Dermis blood vessel endothelial cell (primary cell): ENCODE results near the gene IL6ST. TPM values are rescaled to one million over a fixed set of nuclear protein-coding genes. Genes with fewer than 3 reads are reported as not detected.

Experiments used
- DNase-seq: peaks from one replicate; pipeline ENCODE4 v3.0.0; 2010
- total RNA-seq: library from RNA; depleted of rRNA; stranded (reverse); fragments of >200 nt; gene quantifications from 2 replicates; pipeline ENCODE4 v1.2.3, GENCODE V29; 2014

IL6ST gene
- total RNA-seq, 1 donor from 2014 or later = 749 TPM

DNA sequence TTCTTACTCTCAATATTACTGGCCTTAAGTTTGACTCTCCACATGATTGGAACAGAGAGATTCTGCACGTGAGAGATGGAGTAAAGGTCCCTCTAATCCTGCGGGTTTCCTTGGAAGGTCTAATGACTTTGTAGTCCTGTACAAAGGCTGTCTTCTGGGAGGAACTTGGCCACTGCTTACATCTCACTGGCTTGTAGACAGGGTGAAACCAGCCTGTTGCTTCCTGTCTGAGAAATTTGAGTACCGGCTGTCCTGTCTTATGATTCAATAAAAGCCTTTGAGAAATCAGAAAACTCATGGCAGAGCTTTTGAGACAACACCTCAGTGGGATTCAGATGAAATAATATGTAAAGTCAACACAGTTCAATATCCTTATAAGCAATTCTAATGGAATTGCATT lies 100.6 kb downstream of the IL6ST start:
- DNase-seq = peak; percentile 18

DNA sequence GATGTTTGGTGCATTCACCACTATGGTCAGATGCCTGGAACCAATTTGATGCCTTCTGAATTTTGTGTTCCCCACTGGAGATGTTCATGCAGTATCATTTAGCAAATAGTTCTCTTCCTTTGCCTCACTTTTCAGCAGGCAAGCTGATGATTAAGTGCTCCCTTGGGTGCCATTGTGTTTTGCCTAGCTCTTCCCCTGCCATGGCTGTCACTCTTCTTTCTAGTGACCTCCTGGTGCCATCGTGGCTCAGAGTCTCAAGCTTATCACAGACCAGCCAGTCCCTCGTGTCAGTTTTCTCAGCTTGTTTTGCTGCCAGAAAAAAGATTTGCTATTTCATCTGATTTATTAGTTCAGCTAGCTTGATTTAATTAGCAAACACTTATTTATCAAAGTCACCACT lies 102.3 kb downstream of the IL6ST start:
- no peak for DNase-seq

DNA sequence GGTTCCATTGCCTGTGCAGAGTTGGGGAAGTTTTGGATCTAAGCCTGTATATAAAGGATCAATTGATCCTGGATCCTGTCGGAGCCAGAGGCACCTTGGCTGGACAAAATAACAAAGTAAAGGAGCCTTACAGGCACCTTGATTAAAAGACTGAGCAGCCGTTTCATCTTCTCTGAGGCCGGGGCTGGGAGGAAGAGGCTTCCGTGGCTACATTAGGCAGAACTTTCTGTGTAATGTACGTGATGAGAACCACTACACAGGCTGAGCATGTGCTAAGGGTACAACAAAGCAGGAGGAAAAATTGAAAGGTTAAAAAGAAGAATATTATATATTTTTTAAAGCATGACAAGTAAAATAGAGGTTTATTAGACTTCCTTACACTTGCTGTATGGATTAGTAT lies 106.6 kb downstream of the IL6ST start:
- DNase-seq = no peak

DNA sequence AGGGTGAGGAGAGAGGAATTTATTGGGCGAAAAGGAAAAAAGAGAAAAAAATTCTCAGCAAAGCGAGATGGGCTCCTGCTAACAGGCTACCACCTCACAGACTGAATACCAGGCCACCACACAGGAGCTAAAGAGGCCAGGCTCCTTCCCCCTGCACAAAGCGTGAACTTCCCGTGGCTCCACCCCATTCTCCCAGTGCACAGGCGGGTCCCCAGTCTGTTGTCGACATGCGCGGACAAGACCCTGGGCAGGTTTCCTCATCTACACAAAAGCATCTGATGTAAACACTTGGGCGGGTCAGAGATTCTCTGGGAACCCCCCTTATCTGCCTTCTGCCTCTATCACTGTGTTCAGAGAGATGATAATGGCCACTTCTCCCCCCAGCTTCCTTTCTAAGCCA lies 109.4 kb downstream of the IL6ST start:
- DNase-seq = no peak

Other genes starting within 250 kb of the IL6ST start
- 0.19 TPM in 1 of 2 replicates, not detected in the other for gene IL31RA, start 143.6 kb downstream of the IL6ST start, total RNA-seq
- 1.2 and 3.2 TPM in 2 replicates for gene ANKRD55, start 238.4 kb upstream of the IL6ST start, total RNA-seq